Immature natural killer cell (primary cell): ENCODE measurements around the gene SNRPA1. TPM values are rescaled to one million over a fixed set of nuclear protein-coding genes. Genes with fewer than 3 reads are reported as not detected.

Experiments
- polyA plus RNA-seq, 3 donors: library from polyadenylated mRNA; unstranded; fragments of 300-500 nt; fragmentation: Illumina TruSeq; gene quantifications; one replicate each; pipeline ENCODE4 v1.2.3, GENCODE V29; 2021

SNRPA1 gene
- polyA plus RNA-seq, 3 donors from 2014 or later, result 38.6 to 65.0 (median 53.4) TPM

Other genes starting within 250 kb of the SNRPA1 start
- gene CHSY1, start 43.2 kb downstream of the SNRPA1 start, polyA plus RNA-seq, result 1 to 10 TPM; 2.8 to 4.0 (median 2.8) TPM
- gene SELENOS, start 17.8 kb downstream of the SNRPA1 start, polyA plus RNA-seq, result 100 to 1,000 TPM in 1 of 3 donors, 10 to 100 TPM in 2; 88.7 to 122 (median 94.9) TPM
- 1 to 10 TPM in 2 of 3 donors, not detected in 1; 1.7 to 3.0 TPM for gene PCSK6, start 194.5 kb upstream of the SNRPA1 start, polyA plus RNA-seq